Renal cortical epithelial cell (primary cell): ENCODE measurements around the gene CDHR3. TPM values are rescaled to one million over a fixed set of nuclear protein-coding genes. Genes with fewer than 3 reads are reported as not detected.

ENCODE experiments used
- total RNA-seq: library from RNA; depleted of rRNA; stranded (reverse); fragments of >200 nt; gene quantifications from 2 replicates; pipeline ENCODE4 v1.2.3, GENCODE V29; 2014

CDHR3 gene
- total RNA-seq, 1 donor from 2014 or later, result 2.0 TPM

Other genes with a start within 250 kb of the CDHR3 start
- 1.0 and 7.6 TPM in 2 replicates for gene ATXN7L1, start 86.7 kb upstream of the CDHR3 start, total RNA-seq
- 91.2 and 162 TPM in 2 replicates for gene SYPL1, start 149.0 kb downstream of the CDHR3 start, total RNA-seq